HepG2 (cell line): ENCODE results near the gene HIPK3. TPM values are rescaled to one million over a fixed set of nuclear protein-coding genes. Genes with fewer than 3 reads are reported as not detected.

ENCODE experiments used
- ATRX ChIP-seq: sonication (generic); formaldehyde crosslinking; IDR thresholded peaks from 2 replicates; pipeline ENCODE4 v1.4.0; 2020; ENCODE audit warnings: missing genetic modification reagents, borderline replicate concordance
- CENPBD1 ChIP-seq: sonication (generic); formaldehyde crosslinking; IDR thresholded peaks from 2 replicates; pipeline ENCODE4 v1.8.0; 2022; ENCODE audit warnings: missing genetic modification reagents, low read depth, mild to moderate bottlenecking, borderline replicate concordance
- FOXA3 ChIP-seq: IDR thresholded peaks from 2 replicates; pipeline ENCODE4 v1.6.1; 2016; ENCODE audit warnings: missing genetic modification reagents, missing compliant biosample characterization
- HCFC1 ChIP-seq: fragments of 150-350 bp; IDR thresholded peaks from 2 replicates; pipeline ENCODE4 v1.6.1; 2014; ENCODE audit warnings: low read depth, low read length
- HMGXB3 ChIP-seq: sonication (generic); formaldehyde crosslinking; IDR thresholded peaks from 2 replicates; pipeline ENCODE4 v1.4.0; 2020; ENCODE audit warnings: missing genetic modification reagents, borderline replicate concordance
- HOXA9 ChIP-seq: sonication (generic); formaldehyde crosslinking; IDR thresholded peaks from 2 replicates; pipeline ENCODE4 v1.8.1; 2022; ENCODE audit warnings: missing genetic modification reagents, mild to moderate bottlenecking, moderate library complexity, borderline replicate concordance
- KDM4B ChIP-seq: sonication (generic); formaldehyde crosslinking; IDR thresholded peaks from 2 replicates; pipeline ENCODE4 v1.4.0; 2020; ENCODE audit warnings: missing genetic modification reagents
- PCBP1 ChIP-seq: fragments of 200-400 bp; formaldehyde crosslinking; IDR thresholded peaks from 2 replicates; pipeline ENCODE4 v1.6.1; 2017; ENCODE audit warnings: mild to moderate bottlenecking, low read depth, low read length, borderline replicate concordance
- RBM22 ChIP-seq: fragments of 200-400 bp; formaldehyde crosslinking; optimal IDR thresholded peaks from 2 replicates; pipeline ENCODE3; 2017; ENCODE audit warnings: mild to moderate bottlenecking, low read length, moderate library complexity
- RBM39 ChIP-seq: fragments of 200-400 bp; formaldehyde crosslinking; IDR thresholded peaks from one replicate; pipeline ENCODE4 v1.6.1; 2018; ENCODE audit warnings: antibody characterized with exemption, mild to moderate bottlenecking, low read depth, low read length; ENCODE audit not compliant: poor library complexity, severe bottlenecking
- RFX1 ChIP-seq: fragments of 450-650 bp; IDR thresholded peaks from 2 replicates; pipeline ENCODE4 v1.6.1; 2017
- SAFB2 ChIP-seq: sonication (generic); formaldehyde crosslinking; IDR thresholded peaks from 2 replicates; pipeline ENCODE4 v1.5.1; 2020; ENCODE audit warnings: missing genetic modification reagents, low read depth, mild to moderate bottlenecking, borderline replicate concordance
- SNRNP70 ChIP-seq: fragments of 200-400 bp; formaldehyde crosslinking; IDR thresholded peaks from 2 replicates; pipeline ENCODE4 v1.6.1; 2017; ENCODE audit warnings: mild to moderate bottlenecking, low read depth, low read length, moderate library complexity
- SP1 ChIP-seq, 2 experiments: fragments of 450-650 bp in 1 of 2; sonication (generic) in 1 of 2; formaldehyde crosslinking in 1 of 2; IDR thresholded peaks; 2 replicates each; pipeline versions ENCODE4 v1.4.0 to v1.6.1; 2016 to 2020; ENCODE audit warnings: missing genetic modification reagents in 1 of 2
- ZEB1 ChIP-seq: IDR thresholded peaks from 2 replicates; pipeline ENCODE4 v1.6.1; 2012; ENCODE audit warnings: mild to moderate bottlenecking, low read depth, inconsistent platforms; ENCODE audit not compliant: insufficient replicate concordance
- ZNF101 ChIP-seq: sonication (generic); formaldehyde crosslinking; IDR thresholded peaks from 2 replicates; pipeline ENCODE4 v1.4.0; 2020; ENCODE audit warnings: mild to moderate bottlenecking, low read depth, missing genetic modification reagents, borderline replicate concordance
- ZNF30 ChIP-seq: sonication (generic); formaldehyde crosslinking; IDR thresholded peaks from 2 replicates; pipeline ENCODE4 v1.5.0; 2020; ENCODE audit warnings: mild to moderate bottlenecking, missing genetic modification reagents
- polyA plus RNA-seq, 8 experiments: library from polyadenylated mRNA; depleted of rRNA in 3 of 8; stranded (reverse) in 7 of 8; unstranded in 1 of 8; fragments of >200 nt; fragmentation: Illumina TruSeq in 4 of 8; extraction: Trizol in 4 of 8; gene quantifications; 2 replicates each; pipeline versions ENCODE4 v1.2.1 to v1.2.3, GENCODE V29; 2011 to 2016; ENCODE audit warnings: low read depth in 4 of 8, missing spikeins in 1 of 8, mixed read lengths in 1 of 8; ENCODE audit not compliant: insufficient read depth in 1 of 8
- total RNA-seq, 5 experiments: library from RNA; depleted of rRNA; stranded (reverse); fragments of >200 nt; fragmentation: Illumina TruSeq; extraction: Trizol; gene quantifications; 2 replicates each; pipeline ENCODE4 v1.2.3, GENCODE V29; 2016; ENCODE audit warnings: low read depth in 1 of 5
- TF ChIP-seq, protein P1 (sequence below): sonication (generic); formaldehyde crosslinking; IDR thresholded peaks from 2 replicates; pipeline ENCODE4 v1.4.0; 2020; ENCODE audit warnings: mild to moderate bottlenecking, missing genetic modification reagents

Gene HIPK3
- total and polyA plus RNA-seq, 2 of the 13 experiments (the other 11 are each of a cell fraction or from before 2014, with no cell fraction given), result 20.5 to 44.3 TPM

- TF ChIP-seq ZEB1 (no peak), SAFB2 (0 out of 2 replicates have a peak, but pooled peaks have one; percentile 8), FOXA3 (CRISPR knock-in tag) (no peak), HCFC1 (no peak), HOXA9 (CRISPR knock-in tag) (no peak), PCBP1 (0 out of 2 replicates have a peak, but pooled peaks have one; percentile 6), SNRNP70 (no peak), SP1 (IDR thresholded peaks at IDR 0.05) (no peak), SP1 (CRISPR knock-in tag; IDR thresholded peaks at IDR 0.05) (no peak; the same call in 1 of the 2 replicates), RBM39 (peak; percentile 77), ZNF30 (no peak), HMGXB3 (CRISPR knock-in tag) (no peak), RBM22 (no peak), ZNF101 (CRISPR knock-in tag) (no peak), KDM4B (no peak; the same call in 1 of the 2 replicates), CENPBD1 (CRISPR knock-in tag) (no peak; the same call in 1 of the 2 replicates), RFX1 (no peak), ATRX (CRISPR knock-in tag) (no peak)
- TF ChIP-seq, protein P1, sequence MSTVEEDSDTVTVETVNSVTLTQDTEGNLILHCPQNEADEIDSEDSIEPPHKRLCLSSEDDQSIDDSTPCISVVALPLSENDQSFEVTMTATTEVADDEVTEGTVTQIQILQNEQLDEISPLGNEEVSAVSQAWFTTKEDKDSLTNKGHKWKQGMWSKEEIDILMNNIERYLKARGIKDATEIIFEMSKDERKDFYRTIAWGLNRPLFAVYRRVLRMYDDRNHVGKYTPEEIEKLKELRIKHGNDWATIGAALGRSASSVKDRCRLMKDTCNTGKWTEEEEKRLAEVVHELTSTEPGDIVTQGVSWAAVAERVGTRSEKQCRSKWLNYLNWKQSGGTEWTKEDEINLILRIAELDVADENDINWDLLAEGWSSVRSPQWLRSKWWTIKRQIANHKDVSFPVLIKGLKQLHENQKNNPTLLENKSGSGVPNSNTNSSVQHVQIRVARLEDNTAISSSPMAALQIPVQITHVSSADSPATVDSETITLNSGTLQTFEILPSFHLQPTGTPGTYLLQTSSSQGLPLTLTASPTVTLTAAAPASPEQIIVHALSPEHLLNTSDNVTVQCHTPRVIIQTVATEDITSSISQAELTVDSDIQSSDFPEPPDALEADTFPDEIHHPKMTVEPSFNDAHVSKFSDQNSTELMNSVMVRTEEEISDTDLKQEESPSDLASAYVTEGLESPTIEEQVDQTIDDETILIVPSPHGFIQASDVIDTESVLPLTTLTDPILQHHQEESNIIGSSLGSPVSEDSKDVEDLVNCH (CRISPR knock-in tag), result no peak
These were observed 883 bp downstream of the HIPK3 start (continued) for GRCh38 chr11:33257897-33258630.
